Measurements from ENCODE around the gene CEP104.

The CEP104 gene

GRCh38 chr1:3858231-3858981 lies 1.4 kb upstream of the CEP104 start:
- ChIA-PET POLR2A (interaction anchor here (1.2 kb wide), 1 partner anchor 42 kb away, joined by 4 read pairs; the partner anchor contains the start of gene C1orf174), CTCF (interaction anchor here (0.6 to 3.0 kb wide), 9 partner anchors 10 to 48 kb away, joined by 3 to 18 read pairs (median 5); partner anchors contain the start of gene C1orf174)
- Histone ChIP-seq H3K4me3 (ENCODE audit: control insufficient read depth in 1 of 7, extremely low read depth in 1 of 7, insufficient read depth in 4 of 7, low read depth in 2 of 7, low read length in 6 of 7) (peak overlapping the region in 5 of 7 experiments; percentile 83 to 95 (median 90)), H3K9me3 (ENCODE audit: control extremely low read depth in 1 of 5, control insufficient read depth in 4 of 5, insufficient read depth in 2 of 5, low read depth in 1 of 5, low read length in 4 of 5) (no peaks in the 10 kb centered on the region), H3K4me1 (ENCODE audit: control extremely low read depth in 1 of 4, control insufficient read depth in 4 of 4, insufficient read depth in 4 of 4, low read length in 3 of 4) (peaks cover 3 to 28% (median 23%) of the 10 kb centered on the region in 4 experiments), H3K27me3 (replicated peaks in 2 of 5; ENCODE audit: control insufficient read depth in 4 of 5, insufficient read depth in 5 of 5, low read length in 4 of 5) (no peaks in the 10 kb centered on the region), H3K36me3 (ENCODE audit: control insufficient read depth in 4 of 4, insufficient read depth in 4 of 4, low read length in 3 of 4) (peaks cover 0 to 6% (median 2%) of the 10 kb centered on the region in 4 experiments), H3K27ac (ENCODE audit: insufficient read depth in 1 of 2, low read depth in 1 of 2, low read length in 2 of 2, poor library complexity in 1 of 2, severe bottlenecking in 2 of 2) (no peak overlapping the region)
- DNase-seq = peak; percentile 43 to 81 (median 72)
- WGBS (ENCODE audit: insufficient coverage) = 79% methylated on average over 33 of the region's 34 CpGs

- H3K36me3 ChIP-seq (ENCODE audit: control insufficient read depth in 4 of 4, insufficient read depth in 4 of 4, low read length in 3 of 4) = peaks cover 0 to 7% (median 2%) of the 10 kb centered on the region in 4 experiments
- peak overlapping the region; percentile 23 to 95 (median 88) for H3K4me3 ChIP-seq (ENCODE audit: control insufficient read depth in 1 of 7, extremely low read depth in 1 of 7, insufficient read depth in 4 of 7, low read depth in 2 of 7, low read length in 6 of 7)
- ChIA-PET CTCF (interaction anchor here (0.8 to 3.0 kb wide), 10 partner anchors 9 to 49 kb away, joined by 3 to 18 read pairs (median 4); partner anchors contain the start of gene C1orf174), POLR2A (interaction anchor here (0.6 to 1.7 kb wide), 2 partner anchors 11 to 42 kb away, joined by 3 to 5 read pairs; partner anchors contain the start of gene C1orf174)
- H3K9me3 ChIP-seq (ENCODE audit: control extremely low read depth in 1 of 5, control insufficient read depth in 4 of 5, insufficient read depth in 2 of 5, low read depth in 1 of 5, low read length in 4 of 5) = no peaks in the 10 kb centered on the region
- DNase-seq = no peak
- H3K27me3 ChIP-seq (replicated peaks in 2 of 5; ENCODE audit: control insufficient read depth in 4 of 5, insufficient read depth in 5 of 5, low read length in 4 of 5) = no peaks in the 10 kb centered on the region
- peaks cover 3 to 28% (median 23%) of the 10 kb centered on the region in 4 experiments for H3K4me1 ChIP-seq (ENCODE audit: control extremely low read depth in 1 of 4, control insufficient read depth in 4 of 4, insufficient read depth in 4 of 4, low read length in 3 of 4)
- WGBS (ENCODE audit: insufficient coverage) = 9% methylated on average over 19 of the region's 21 CpGs
- H3K27ac ChIP-seq (ENCODE audit: insufficient read depth in 1 of 2, low read depth in 1 of 2, low read length in 2 of 2, poor library complexity in 1 of 2, severe bottlenecking in 2 of 2) = peak overlapping the region in 1 of 2 experiments; percentile 71
Observed at GRCh38 chr1:3857791-3858129, 749 bp upstream of the CEP104 start.

GRCh38 chr1:3852711-3853485 lies 4.1 kb downstream of the CEP104 start:
- 88% methylated on average over 14 of the region's 15 CpGs for WGBS (ENCODE audit: insufficient coverage)
- Histone ChIP-seq H3K4me1 (ENCODE audit: control extremely low read depth in 1 of 4, control insufficient read depth in 4 of 4, insufficient read depth in 4 of 4, low read length in 3 of 4) (peaks cover 3 to 22% (median 15%) of the 10 kb centered on the region in 4 experiments), H3K9me3 (ENCODE audit: control extremely low read depth in 1 of 5, control insufficient read depth in 4 of 5, insufficient read depth in 2 of 5, low read depth in 1 of 5, low read length in 4 of 5) (no peaks in the 10 kb centered on the region), H3K36me3 (ENCODE audit: control insufficient read depth in 4 of 4, insufficient read depth in 4 of 4, low read length in 3 of 4) (peaks cover 7 to 22% (median 18%) of the 10 kb centered on the region in 4 experiments), H3K4me3 (ENCODE audit: control insufficient read depth in 1 of 7, extremely low read depth in 1 of 7, insufficient read depth in 4 of 7, low read depth in 2 of 7, low read length in 6 of 7) (no peak overlapping the region), H3K27me3 (replicated peaks in 2 of 5; ENCODE audit: control insufficient read depth in 4 of 5, insufficient read depth in 5 of 5, low read length in 4 of 5) (no peaks in the 10 kb centered on the region), H3K27ac (ENCODE audit: insufficient read depth in 1 of 2, low read depth in 1 of 2, low read length in 2 of 2, poor library complexity in 1 of 2, severe bottlenecking in 2 of 2) (no peak overlapping the region)
- DNase-seq = no peak
- POLR2A ChIA-PET = no interaction called here
- CTCF ChIA-PET = no interaction called here

GRCh38 chr1:3852091-3852490 lies 4.9 kb downstream of the CEP104 start:
- H3K27me3 ChIP-seq (replicated peaks in 2 of 5; ENCODE audit: control insufficient read depth in 4 of 5, insufficient read depth in 5 of 5, low read length in 4 of 5) = no peaks in the 10 kb centered on the region
- H3K36me3 ChIP-seq (ENCODE audit: control insufficient read depth in 4 of 4, insufficient read depth in 4 of 4, low read length in 3 of 4) = peaks cover 7 to 26% (median 21%) of the 10 kb centered on the region in 4 experiments
- WGBS (ENCODE audit: insufficient coverage) = 95% methylated on average over 11 of the region's 12 CpGs
- H3K9me3 ChIP-seq (ENCODE audit: control extremely low read depth in 1 of 5, control insufficient read depth in 4 of 5, insufficient read depth in 2 of 5, low read depth in 1 of 5, low read length in 4 of 5) = no peaks in the 10 kb centered on the region
- ChIA-PET POLR2A (no interaction called here), CTCF (no interaction called here)
- DNase-seq = no peak
- no peak overlapping the region for H3K4me3 ChIP-seq (ENCODE audit: control insufficient read depth in 1 of 7, extremely low read depth in 1 of 7, insufficient read depth in 4 of 7, low read depth in 2 of 7, low read length in 6 of 7)
- H3K27ac ChIP-seq (ENCODE audit: insufficient read depth in 1 of 2, low read depth in 1 of 2, low read length in 2 of 2, poor library complexity in 1 of 2, severe bottlenecking in 2 of 2) = no peak overlapping the region
- peaks cover 3 to 14% (median 10%) of the 10 kb centered on the region in 4 experiments for H3K4me1 ChIP-seq (ENCODE audit: control extremely low read depth in 1 of 4, control insufficient read depth in 4 of 4, insufficient read depth in 4 of 4, low read length in 3 of 4)

DNA sequence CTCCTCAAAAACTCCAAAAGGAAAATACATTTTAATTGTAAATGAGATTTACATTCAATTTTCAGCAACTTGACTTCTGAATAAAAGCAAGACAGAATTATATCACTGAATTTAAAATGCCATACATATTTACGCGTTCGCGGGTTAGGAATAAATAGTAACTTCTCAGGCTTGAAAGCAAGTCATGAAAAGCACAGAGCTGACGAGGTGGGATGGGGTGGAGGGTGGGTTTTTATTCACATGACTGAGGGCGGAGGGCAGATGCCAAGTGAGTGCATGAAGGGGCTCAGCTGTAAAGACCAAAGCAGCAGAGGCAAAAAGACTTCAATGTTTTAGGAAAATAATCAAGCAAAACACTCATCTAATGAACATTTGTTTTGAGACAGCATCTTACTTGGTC lies 5.7 kb downstream of the CEP104 start:
- H3K27me3 ChIP-seq (replicated peaks in 2 of 5; ENCODE audit: control insufficient read depth in 4 of 5, insufficient read depth in 5 of 5, low read length in 4 of 5) = no peaks in the 10 kb centered on the region
- peaks cover 1 to 13% (median 9%) of the 10 kb centered on the region in 4 experiments for H3K4me1 ChIP-seq (ENCODE audit: control extremely low read depth in 1 of 4, control insufficient read depth in 4 of 4, insufficient read depth in 4 of 4, low read length in 3 of 4)
- no peak for DNase-seq
- H3K27ac ChIP-seq (ENCODE audit: insufficient read depth in 1 of 2, low read depth in 1 of 2, low read length in 2 of 2, poor library complexity in 1 of 2, severe bottlenecking in 2 of 2) = no peak overlapping the region
- no peaks in the 10 kb centered on the region for H3K9me3 ChIP-seq (ENCODE audit: control extremely low read depth in 1 of 5, control insufficient read depth in 4 of 5, insufficient read depth in 2 of 5, low read depth in 1 of 5, low read length in 4 of 5)
- CTCF ChIA-PET = no interaction called here
- WGBS (ENCODE audit: insufficient coverage) = 100% methylated on average over 3 of the region's 6 CpGs
- no peak overlapping the region for H3K4me3 ChIP-seq (ENCODE audit: control insufficient read depth in 1 of 7, extremely low read depth in 1 of 7, insufficient read depth in 4 of 7, low read depth in 2 of 7, low read length in 6 of 7)
- H3K36me3 ChIP-seq (ENCODE audit: control insufficient read depth in 4 of 4, insufficient read depth in 4 of 4, low read length in 3 of 4) = peaks cover 7 to 27% (median 22%) of the 10 kb centered on the region in 4 experiments
- POLR2A ChIA-PET = no interaction called here

GRCh38 chr1:3850857-3851256 lies 6.2 kb downstream of the CEP104 start:
- Histone ChIP-seq H3K27ac (ENCODE audit: insufficient read depth in 1 of 2, low read depth in 1 of 2, low read length in 2 of 2, poor library complexity in 1 of 2, severe bottlenecking in 2 of 2) (no peak overlapping the region), H3K9me3 (ENCODE audit: control extremely low read depth in 1 of 5, control insufficient read depth in 4 of 5, insufficient read depth in 2 of 5, low read depth in 1 of 5, low read length in 4 of 5) (no peaks in the 10 kb centered on the region), H3K27me3 (replicated peaks in 2 of 5; ENCODE audit: control insufficient read depth in 4 of 5, insufficient read depth in 5 of 5, low read length in 4 of 5) (no peaks in the 10 kb centered on the region), H3K36me3 (ENCODE audit: control insufficient read depth in 4 of 4, insufficient read depth in 4 of 4, low read length in 3 of 4) (peaks cover 7 to 27% (median 22%) of the 10 kb centered on the region in 4 experiments), H3K4me3 (ENCODE audit: control insufficient read depth in 1 of 7, extremely low read depth in 1 of 7, insufficient read depth in 4 of 7, low read depth in 2 of 7, low read length in 6 of 7) (no peak overlapping the region), H3K4me1 (ENCODE audit: control extremely low read depth in 1 of 4, control insufficient read depth in 4 of 4, insufficient read depth in 4 of 4, low read length in 3 of 4) (peaks cover 0 to 8% (median 5%) of the 10 kb centered on the region in 4 experiments)
- ChIA-PET POLR2A (no interaction called here), CTCF (no interaction called here)
- DNase-seq = no peak
- 85% methylated on average over 10 of the region's 12 CpGs for WGBS (ENCODE audit: insufficient coverage)
